Activated naive CD8-positive, alpha-beta T cell treated with anti-CD3 and anti-CD28 coated beads, Interleukin-2, amount 10 ng/mL, durations not matched to agents 7 days and 5 days (primary cell): ENCODE results near the gene PLEKHA7. TPM values are rescaled to one million over a fixed set of nuclear protein-coding genes. Genes with fewer than 3 reads are reported as not detected.

Source experiments
- ATAC-seq: fragments of 150-1000 bp; cut with Tn5 transposase; one replicate; pipeline ENCODE4 v1.10.0; 2021; ENCODE audit warnings: low read depth, moderate library complexity
- POLR2A ChIA-PET: fragments of 350-600 bp; sonication (Branson Sonifier 250); formaldehyde crosslinking; loops from one replicate; lab custom pipeline; 2021; ENCODE audit warnings: antibody characterized with exemption; lab: Charles Lee
- DNase-seq: peaks from one replicate; pipeline ENCODE4 v3.0.0; 2021
- H3K27ac Mint-ChIP-seq: one replicate; pipeline ENCODE4 v1.8.0; 2022; ENCODE audit warnings: mild to moderate bottlenecking, mixed read lengths
- H3K27me3 Mint-ChIP-seq: one replicate; pipeline ENCODE4 v1.8.0; 2022; ENCODE audit warnings: mild to moderate bottlenecking, moderate library complexity, mixed read lengths
- H3K36me3 Mint-ChIP-seq: one replicate; pipeline ENCODE4 v1.8.0; 2021; ENCODE audit warnings: mild to moderate bottlenecking, mixed read lengths
- H3K4me1 Mint-ChIP-seq: one replicate; pipeline ENCODE4 v1.8.0; 2021; ENCODE audit warnings: mixed read lengths
- H3K4me3 Mint-ChIP-seq: one replicate; pipeline ENCODE4 v1.8.0; 2022; ENCODE audit warnings: mild to moderate bottlenecking, moderate library complexity, mixed read lengths
- H3K9me3 Mint-ChIP-seq: one replicate; pipeline ENCODE4 v1.8.0; 2021; ENCODE audit warnings: mixed read lengths
- total RNA-seq, 2 experiments: library from RNA; stranded (reverse); gene quantifications; one replicate each; pipeline ENCODE4 v1.2.3, GENCODE V29; 2021

The PLEKHA7 gene
- total RNA-seq, 2 experiments from 2014 or later: 1.2 to 2.0 TPM

GRCh38 chr11:16785520-16786128 lies 228.6 kb downstream of the PLEKHA7 start:
- Mint-ChIP-seq H3K4me3 (no peak overlapping the region), H3K27me3 (no peaks in the 10 kb centered on the region), H3K27ac (no peak overlapping the region), H3K36me3 (no peaks in the 10 kb centered on the region), H3K4me1 (no peaks in the 10 kb centered on the region), H3K9me3 (no peaks in the 10 kb centered on the region)
- ATAC-seq: peak; percentile 70
- POLR2A ChIA-PET: no interaction called here
- peak; percentile 44 for DNase-seq

GRCh38 chr11:16784666-16785065 lies 229.5 kb downstream of the PLEKHA7 start:
- H3K27me3 Mint-ChIP-seq: no peaks in the 10 kb centered on the region
- H3K4me3 Mint-ChIP-seq: no peak overlapping the region
- no peaks in the 10 kb centered on the region for H3K36me3 Mint-ChIP-seq
- no peak overlapping the region for H3K27ac Mint-ChIP-seq
- no peaks in the 10 kb centered on the region for H3K9me3 Mint-ChIP-seq
- ATAC-seq (no peak), DNase-seq (no peak)
- H3K4me1 Mint-ChIP-seq: no peaks in the 10 kb centered on the region
- POLR2A ChIA-PET: no interaction called here

- H3K27ac Mint-ChIP-seq: no peak overlapping the region
- no peaks in the 10 kb centered on the region for H3K9me3 Mint-ChIP-seq
- no peaks in the 10 kb centered on the region for H3K27me3 Mint-ChIP-seq
- POLR2A ChIA-PET: no interaction called here
- no peaks in the 10 kb centered on the region for H3K36me3 Mint-ChIP-seq
- ATAC-seq (no peak), DNase-seq (no peak)
- no peak overlapping the region for H3K4me3 Mint-ChIP-seq
- no peaks in the 10 kb centered on the region for H3K4me1 Mint-ChIP-seq
These were observed 230.1 kb downstream of the PLEKHA7 start for GRCh38 chr11:16784097-16784496.

- H3K4me1 Mint-ChIP-seq: no peaks in the 10 kb centered on the region
- no peak for ATAC-seq
- DNase-seq: no peak
- no peaks in the 10 kb centered on the region for H3K27me3 Mint-ChIP-seq
- POLR2A ChIA-PET: no interaction called here
- H3K27ac Mint-ChIP-seq: no peak overlapping the region
- no peaks in the 10 kb centered on the region for H3K36me3 Mint-ChIP-seq
- H3K9me3 Mint-ChIP-seq: no peaks in the 10 kb centered on the region
- no peak overlapping the region for H3K4me3 Mint-ChIP-seq
These were observed 230.9 kb downstream of the PLEKHA7 start for GRCh38 chr11:16783321-16783801.

- Mint-ChIP-seq H3K36me3 (no peaks in the 10 kb centered on the region), H3K4me3 (no peak overlapping the region), H3K27ac (no peak overlapping the region), H3K4me1 (no peaks in the 10 kb centered on the region), H3K9me3 (no peaks in the 10 kb centered on the region), H3K27me3 (no peaks in the 10 kb centered on the region)
- POLR2A ChIA-PET: no interaction called here
- no peak for ATAC-seq
- no peak for DNase-seq
These were observed 232.0 kb downstream of the PLEKHA7 start for GRCh38 chr11:16781936-16782919.

GRCh38 chr11:16780698-16781550 lies 233.3 kb downstream of the PLEKHA7 start:
- no peaks in the 10 kb centered on the region for H3K36me3 Mint-ChIP-seq
- no peak overlapping the region for H3K4me3 Mint-ChIP-seq
- H3K4me1 Mint-ChIP-seq: no peaks in the 10 kb centered on the region
- no peaks in the 10 kb centered on the region for H3K9me3 Mint-ChIP-seq
- ATAC-seq: no peak
- POLR2A ChIA-PET: no interaction called here
- H3K27ac Mint-ChIP-seq: no peak overlapping the region
- no peak for DNase-seq
- H3K27me3 Mint-ChIP-seq: no peaks in the 10 kb centered on the region

- no peak for ATAC-seq
- no peaks in the 10 kb centered on the region for H3K36me3 Mint-ChIP-seq
- no peak overlapping the region for H3K27ac Mint-ChIP-seq
- no peak for DNase-seq
- no peak overlapping the region for H3K4me3 Mint-ChIP-seq
- H3K9me3 Mint-ChIP-seq: no peaks in the 10 kb centered on the region
- H3K4me1 Mint-ChIP-seq: no peaks in the 10 kb centered on the region
- H3K27me3 Mint-ChIP-seq: no peaks in the 10 kb centered on the region
- POLR2A ChIA-PET: no interaction called here
These were observed 234.1 kb downstream of the PLEKHA7 start for GRCh38 chr11:16780146-16780545.

- no peaks in the 10 kb centered on the region for H3K4me1 Mint-ChIP-seq
- H3K9me3 Mint-ChIP-seq: no peaks in the 10 kb centered on the region
- no peak overlapping the region for H3K27ac Mint-ChIP-seq
- no peaks in the 10 kb centered on the region for H3K36me3 Mint-ChIP-seq
- peaks cover 2% of the 10 kb centered on the region for H3K27me3 Mint-ChIP-seq
- no peak overlapping the region for H3K4me3 Mint-ChIP-seq
- DNase-seq (no peak), ATAC-seq (no peak)
- POLR2A ChIA-PET: no interaction called here
These were observed 234.8 kb downstream of the PLEKHA7 start for GRCh38 chr11:16779436-16779835.

- ATAC-seq (no peak), DNase-seq (no peak)
- Mint-ChIP-seq H3K27ac (no peak overlapping the region), H3K9me3 (no peaks in the 10 kb centered on the region), H3K36me3 (no peaks in the 10 kb centered on the region), H3K4me1 (no peaks in the 10 kb centered on the region), H3K27me3 (peaks cover 2% of the 10 kb centered on the region), H3K4me3 (no peak overlapping the region)
- POLR2A ChIA-PET: no interaction called here
These were observed 235.3 kb downstream of the PLEKHA7 start for GRCh38 chr11:16778876-16779275.

GRCh38 chr11:16778286-16778685 lies 235.9 kb downstream of the PLEKHA7 start:
- no peaks in the 10 kb centered on the region for H3K4me1 Mint-ChIP-seq
- no peak overlapping the region for H3K27ac Mint-ChIP-seq
- peaks cover 2% of the 10 kb centered on the region for H3K27me3 Mint-ChIP-seq
- POLR2A ChIA-PET: no interaction called here
- H3K36me3 Mint-ChIP-seq: no peaks in the 10 kb centered on the region
- no peaks in the 10 kb centered on the region for H3K9me3 Mint-ChIP-seq
- H3K4me3 Mint-ChIP-seq: no peak overlapping the region
- DNase-seq (no peak), ATAC-seq (no peak)

GRCh38 chr11:16777613-16777975 lies 236.6 kb downstream of the PLEKHA7 start:
- H3K4me1 Mint-ChIP-seq: no peaks in the 10 kb centered on the region
- no peak overlapping the region for H3K4me3 Mint-ChIP-seq
- peaks cover 2% of the 10 kb centered on the region for H3K27me3 Mint-ChIP-seq
- no peaks in the 10 kb centered on the region for H3K9me3 Mint-ChIP-seq
- no peaks in the 10 kb centered on the region for H3K36me3 Mint-ChIP-seq
- DNase-seq (no peak), ATAC-seq (no peak)
- POLR2A ChIA-PET: no interaction called here
- no peak overlapping the region for H3K27ac Mint-ChIP-seq

GRCh38 chr11:16776711-16777612 lies 237.3 kb downstream of the PLEKHA7 start:
- Mint-ChIP-seq H3K36me3 (no peaks in the 10 kb centered on the region), H3K9me3 (no peaks in the 10 kb centered on the region), H3K4me3 (no peak overlapping the region), H3K27me3 (peaks cover 2% of the 10 kb centered on the region), H3K4me1 (no peaks in the 10 kb centered on the region), H3K27ac (no peak overlapping the region)
- no peak for DNase-seq
- POLR2A ChIA-PET: no interaction called here
- ATAC-seq: no peak
